Right lobe of liver (tissue), 4 donors: ENCODE data around the gene RNASE4.

Source experiments
- POLR2A ChIP-seq: fragments of 450-650 bp; IDR thresholded peaks from one replicate; pipeline ENCODE4 v1.6.1; 2017; ENCODE audit warnings: antibody characterized with exemption, mild to moderate bottlenecking
- TF ChIP-seq, protein P1 (sequence below), 4 donors: fragments of 200-600 bp in 3 of 4; fragments of 450-650 bp in 1 of 4; IDR thresholded peaks; one replicate each; pipeline versions ENCODE4 v1.5.1 to v1.8.0; 2016 to 2022; ENCODE audit warnings: antibody characterized with exemption in 4 of 4, mild to moderate bottlenecking in 2 of 4
- donor health status: DM: no; HTN: no; CAD: no.
- donor health status: DM: no; HTN: no; CAD: no.
- donor health status: DM: no; HTN: yes; CAD: no.

DNA sequence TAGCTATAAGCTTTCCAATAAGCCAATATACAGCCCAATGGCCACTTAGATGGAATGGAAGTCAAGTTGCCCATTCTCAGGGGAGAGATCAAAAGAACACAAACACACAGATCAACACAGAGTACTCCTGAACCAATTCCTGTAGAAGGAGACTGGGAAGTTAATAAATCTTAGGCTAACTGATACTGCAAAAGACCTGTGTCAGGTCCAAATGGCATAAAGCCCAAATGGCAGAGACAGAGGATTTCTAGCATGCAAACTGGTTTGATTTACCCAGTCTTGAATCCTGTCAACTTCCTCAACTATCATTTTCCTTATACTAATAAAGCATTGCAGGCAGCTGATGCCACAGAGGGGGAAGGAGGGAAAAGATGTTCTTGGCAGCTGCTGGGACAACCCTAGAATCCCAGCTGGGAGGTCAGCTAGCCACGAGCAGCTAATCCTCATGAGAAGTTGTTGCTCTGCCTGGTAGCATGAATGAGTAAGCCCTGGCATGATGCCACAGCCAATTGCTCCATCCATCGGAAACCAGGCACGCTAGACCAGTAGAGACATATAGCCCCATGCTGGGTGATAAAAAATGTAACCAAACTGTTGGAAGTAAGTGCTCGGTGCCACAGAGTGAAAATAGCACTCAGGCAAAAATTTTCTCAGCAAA is 30.4 kb downstream of the RNASE4 start:
- TF ChIP-seq, protein P1, sequence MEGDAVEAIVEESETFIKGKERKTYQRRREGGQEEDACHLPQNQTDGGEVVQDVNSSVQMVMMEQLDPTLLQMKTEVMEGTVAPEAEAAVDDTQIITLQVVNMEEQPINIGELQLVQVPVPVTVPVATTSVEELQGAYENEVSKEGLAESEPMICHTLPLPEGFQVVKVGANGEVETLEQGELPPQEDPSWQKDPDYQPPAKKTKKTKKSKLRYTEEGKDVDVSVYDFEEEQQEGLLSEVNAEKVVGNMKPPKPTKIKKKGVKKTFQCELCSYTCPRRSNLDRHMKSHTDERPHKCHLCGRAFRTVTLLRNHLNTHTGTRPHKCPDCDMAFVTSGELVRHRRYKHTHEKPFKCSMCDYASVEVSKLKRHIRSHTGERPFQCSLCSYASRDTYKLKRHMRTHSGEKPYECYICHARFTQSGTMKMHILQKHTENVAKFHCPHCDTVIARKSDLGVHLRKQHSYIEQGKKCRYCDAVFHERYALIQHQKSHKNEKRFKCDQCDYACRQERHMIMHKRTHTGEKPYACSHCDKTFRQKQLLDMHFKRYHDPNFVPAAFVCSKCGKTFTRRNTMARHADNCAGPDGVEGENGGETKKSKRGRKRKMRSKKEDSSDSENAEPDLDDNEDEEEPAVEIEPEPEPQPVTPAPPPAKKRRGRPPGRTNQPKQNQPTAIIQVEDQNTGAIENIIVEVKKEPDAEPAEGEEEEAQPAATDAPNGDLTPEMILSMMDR (IDR thresholded peaks at IDR 0.05): no peak
- TF ChIP-seq POLR2A: no peak
